AG04450 (cell line): Measurements from ENCODE around the gene ATF2. TPM values are rescaled to one million over a fixed set of nuclear protein-coding genes. Genes with fewer than 3 reads are reported as not detected.

ENCODE experiments used
- CTCF ChIA-PET: fragments of 300-600, 350-600 bp; formaldehyde crosslinking; extraction: SDS; loops from one replicate; lab custom pipeline; 2022; ENCODE audit warnings: antibody characterized with exemption, inconsistent platforms; lab: Charles Lee
- POLR2A ChIA-PET: fragments of 350-600 bp; formaldehyde crosslinking; extraction: SDS; loops from one replicate; lab custom pipeline; 2021; ENCODE audit warnings: antibody characterized with exemption, inconsistent platforms; lab: Yijun Ruan, JAX
- DNase-seq: peaks from one replicate; pipeline ENCODE4 v3.0.0-alpha.2; 2011; ENCODE audit warnings: low read depth, low spot score
- H3K27ac ChIP-seq: one replicate; pipeline ENCODE4 v1.5.1; 2012; ENCODE audit warnings: low read depth, low read length, control low read depth
- H3K27me3 ChIP-seq: one replicate; pipeline ENCODE4 v1.6.0; 2012; ENCODE audit warnings: low read length; ENCODE audit not compliant: control insufficient read depth, insufficient read depth
- H3K4me3 ChIP-seq: 2 replicates; pipeline ENCODE4 v1.5.1; 2011; ENCODE audit warnings: mild to moderate bottlenecking, low read depth, low read length, control low read depth
- H3K9me3 ChIP-seq: 2 replicates; pipeline ENCODE4 v1.5.1; 2012; ENCODE audit warnings: low read length; ENCODE audit not compliant: control insufficient read depth, insufficient read depth
- CTCF ChIP-seq: IDR thresholded peaks from 2 replicates; pipeline ENCODE4 v1.5.1; 2011; ENCODE audit warnings: low read depth, low read length, control low read depth, inconsistent platforms
- polyA plus RNA-seq: library from polyadenylated mRNA; depleted of rRNA; stranded (reverse); fragments of >200 nt; gene quantifications from 2 replicates; pipeline ENCODE4 v1.2.3, GENCODE V29; 2011

Gene ATF2
- polyA plus RNA-seq, 1 experiment, result 70.1 TPM

GRCh38 chr2:175175896-175176295 lies 7.9 kb upstream of the ATF2 start:
- POLR2A ChIA-PET, result no interaction called here
- Histone ChIP-seq H3K27ac (no peak overlapping the region), H3K9me3 (no peaks in the 10 kb centered on the region), H3K27me3 (no peaks in the 10 kb centered on the region), H3K4me3 (no peak overlapping the region)
- CTCF ChIA-PET, result no interaction called here
- DNase-seq, result no peak
- TF ChIP-seq CTCF, result no peak

DNA sequence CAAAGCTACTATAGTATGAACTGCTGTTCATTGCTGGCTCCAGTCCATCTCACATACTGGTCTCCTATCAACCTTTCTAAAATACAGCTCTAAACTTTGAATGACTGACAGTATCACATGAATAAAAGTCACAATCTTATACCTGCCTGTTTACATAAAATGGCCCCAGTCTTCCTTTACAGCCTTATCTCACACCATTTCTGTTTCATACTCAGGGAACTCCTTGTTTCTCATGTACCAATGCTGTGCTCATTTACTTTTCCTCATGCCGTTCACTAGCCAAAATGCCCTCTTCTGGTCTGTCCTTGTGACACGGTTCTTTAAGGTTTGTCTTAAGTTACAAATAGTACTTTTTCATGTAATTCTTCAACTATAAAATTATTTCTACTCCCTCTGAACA lies 7.3 kb upstream of the ATF2 start:
- Histone ChIP-seq H3K9me3 (no peaks in the 10 kb centered on the region), H3K4me3 (no peak overlapping the region), H3K27ac (no peak overlapping the region), H3K27me3 (no peaks in the 10 kb centered on the region)
- DNase-seq, result no peak
- CTCF ChIA-PET, result no interaction called here
- POLR2A ChIA-PET, result no interaction called here
- no peak for TF ChIP-seq CTCF

- POLR2A ChIA-PET, result no interaction called here
- Histone ChIP-seq H3K9me3 (peaks cover under 1% of the 10 kb centered on the region; the same call in 1 of the 2 replicates), H3K4me3 (no peak overlapping the region), H3K27ac (no peak overlapping the region), H3K27me3 (no peaks in the 10 kb centered on the region)
- TF ChIP-seq CTCF, result no peak
- CTCF ChIA-PET, result interaction anchor here (0.6 kb wide), 1 partner anchor 13 kb away, joined by 3 read pairs; no protein-coding TSS in a partner anchor
- no peak for DNase-seq
These were observed 2.8 kb upstream of the ATF2 start for GRCh38 chr2:175170659-175171304.

DNA sequence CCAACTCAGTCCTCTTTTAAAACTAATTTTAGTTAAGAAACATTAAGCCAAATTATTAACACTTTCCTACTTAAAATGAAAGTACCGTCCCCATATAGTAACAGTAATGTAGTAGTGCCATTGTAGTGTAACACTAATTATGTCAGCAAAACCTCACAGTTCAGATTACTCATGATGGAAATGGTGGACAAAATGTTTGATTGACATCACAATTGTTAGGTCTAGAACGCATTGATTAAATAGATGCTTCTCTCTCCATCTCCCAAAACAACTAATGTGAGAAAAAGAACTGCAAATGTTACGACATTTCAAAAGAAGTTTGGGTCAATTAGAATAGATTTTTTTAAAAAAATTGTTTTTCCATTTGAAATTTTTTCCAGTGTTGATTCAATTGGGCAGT lies 1.2 kb upstream of the ATF2 start:
- peak overlapping the region; percentile 89; the same call in 1 of the 2 replicates for H3K4me3 ChIP-seq
- DNase-seq, result no peak
- H3K27me3 ChIP-seq, result no peaks in the 10 kb centered on the region
- peaks cover 3% of the 10 kb centered on the region; the same call in 1 of the 2 replicates for H3K9me3 ChIP-seq
- ChIA-PET POLR2A (interaction anchor here (0.9 kb wide), 1 partner anchor 72 kb away, joined by 4 read pairs; no protein-coding TSS in a partner anchor), CTCF (interaction anchor here (1.2 kb wide), 2 partner anchors 8 to 83 kb away, joined by 3 to 5 read pairs; no protein-coding TSS in a partner anchor)
- no peak for TF ChIP-seq CTCF
- H3K27ac ChIP-seq, result no peak overlapping the region

DNA sequence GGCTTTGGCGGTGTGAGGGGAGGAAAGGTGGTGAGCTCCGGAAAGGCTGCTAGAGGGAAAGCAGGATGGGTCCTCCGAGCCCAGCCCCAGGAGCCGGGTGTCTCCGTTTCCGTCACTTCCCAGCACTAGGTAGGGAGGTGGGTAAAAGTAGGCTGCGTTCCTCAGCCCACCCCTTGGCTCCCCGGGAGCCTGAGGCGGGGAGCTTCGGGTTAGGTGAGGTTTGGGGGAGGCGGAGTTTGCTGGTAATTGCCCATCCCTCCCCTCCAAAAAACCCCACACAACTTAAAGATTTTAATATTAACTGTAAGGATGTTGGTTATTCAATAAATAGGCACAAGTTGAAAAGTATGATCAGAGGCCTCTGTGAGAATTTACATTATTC lies 552 bp upstream of the ATF2 start:
- Histone ChIP-seq H3K27ac (peak overlapping the region; percentile 63), H3K27me3 (no peaks in the 10 kb centered on the region), H3K9me3 (peaks cover 3% of the 10 kb centered on the region; the same call in 1 of the 2 replicates), H3K4me3 (peak overlapping the region; percentile 89)
- DNase-seq, result no peak
- ChIA-PET CTCF (interaction anchor here (0.9 to 1.2 kb wide), 3 partner anchors 9 to 419 kb away, joined by 3 to 5 read pairs (median 3); no protein-coding TSS in a partner anchor), POLR2A (interaction anchor here (0.6 to 1.0 kb wide), 5 partner anchors 13 to 389 kb away, joined by 3 to 6 read pairs (median 4); partner anchors contain the start of genes ATP5MC3 and CHN1)
- TF ChIP-seq CTCF, result no peak
